Activated CD8-positive, alpha-beta T cell treated with anti-CD3 and anti-CD28 coated beads, Interleukin-2, amount 10 ng/mL, durations not matched to agents 7 days and 5 days (primary cell): ENCODE results near the gene PPP1R13B. TPM values are rescaled to one million over a fixed set of nuclear protein-coding genes. Genes with fewer than 3 reads are reported as not detected.

Source experiments
- ATAC-seq: fragments of 150-1000 bp; cut with Tn5 transposase; one replicate; pipeline ENCODE4 v1.10.0; 2021; ENCODE audit warnings: moderate library complexity
- CTCF ChIA-PET: fragments of 350-600 bp; sonication (Branson Sonifier 250); formaldehyde crosslinking; loops from one replicate; lab custom pipeline; 2021; ENCODE audit warnings: antibody characterized with exemption; lab: Charles Lee
- POLR2A ChIA-PET: fragments of 350-600 bp; sonication (Branson Sonifier 250); formaldehyde crosslinking; loops from one replicate; lab custom pipeline; 2021; ENCODE audit warnings: antibody characterized with exemption; lab: Charles Lee
- DNase-seq: peaks from one replicate; pipeline ENCODE4 v3.0.0-alpha.2; 2020
- H3K27ac Mint-ChIP-seq: one replicate; pipeline ENCODE4 v1.8.0; 2021; ENCODE audit warnings: mild to moderate bottlenecking, mixed read lengths
- H3K27me3 Mint-ChIP-seq: one replicate; pipeline ENCODE4 v1.8.0; 2021; ENCODE audit warnings: low read depth, mixed read lengths
- H3K36me3 Mint-ChIP-seq: one replicate; pipeline ENCODE4 v1.8.0; 2021; ENCODE audit warnings: low read depth, mixed read lengths
- H3K4me1 Mint-ChIP-seq: one replicate; pipeline ENCODE4 v1.8.0; 2021; ENCODE audit warnings: low read depth, mixed read lengths
- H3K4me3 Mint-ChIP-seq: one replicate; pipeline ENCODE4 v1.8.0; 2021; ENCODE audit warnings: mild to moderate bottlenecking, mixed read lengths
- H3K9me3 Mint-ChIP-seq: one replicate; pipeline ENCODE4 v1.8.0; 2022; ENCODE audit warnings: mixed read lengths; ENCODE audit not compliant: insufficient read depth
- total RNA-seq, 2 experiments: library from RNA; stranded (reverse); gene quantifications; one replicate each; pipeline ENCODE4 v1.2.3, GENCODE V29; 2021

Gene PPP1R13B
- total RNA-seq, 2 experiments from 2014 or later = 11.9 to 12.6 TPM

- Mint-ChIP-seq H3K4me3 (no peak overlapping the region), H3K27me3 (no peaks in the 10 kb centered on the region), H3K27ac (no peak overlapping the region), H3K9me3 (no peaks in the 10 kb centered on the region), H3K4me1 (no peaks in the 10 kb centered on the region), H3K36me3 (no peaks in the 10 kb centered on the region)
- DNase-seq (no peak), ATAC-seq (no peak)
- CTCF ChIA-PET = interaction anchor here (1.2 kb wide), 1 partner anchor 35 kb away, joined by 3 read pairs; no protein-coding TSS in a partner anchor
- POLR2A ChIA-PET = no interaction called here
These were observed 7.8 kb downstream of the PPP1R13B start for GRCh38 chr14:103839579-103839978.

- ATAC-seq (no peak), DNase-seq (no peak)
- Mint-ChIP-seq H3K27me3 (no peaks in the 10 kb centered on the region), H3K4me3 (no peak overlapping the region), H3K36me3 (no peaks in the 10 kb centered on the region), H3K9me3 (no peaks in the 10 kb centered on the region), H3K27ac (no peak overlapping the region), H3K4me1 (no peaks in the 10 kb centered on the region)
- POLR2A ChIA-PET = no interaction called here
- CTCF ChIA-PET = interaction anchor here (1.0 to 1.5 kb wide), 2 partner anchors 29 to 63 kb away, joined by 3 read pairs; no protein-coding TSS in a partner anchor
These were observed 9.3 kb downstream of the PPP1R13B start for GRCh38 chr14:103838117-103838516.

GRCh38 chr14:103836976-103837725 lies 10.2 kb downstream of the PPP1R13B start:
- POLR2A ChIA-PET = no interaction called here
- Mint-ChIP-seq H3K27me3 (no peaks in the 10 kb centered on the region), H3K36me3 (no peaks in the 10 kb centered on the region), H3K27ac (no peak overlapping the region), H3K9me3 (no peaks in the 10 kb centered on the region), H3K4me3 (no peak overlapping the region), H3K4me1 (no peaks in the 10 kb centered on the region)
- DNase-seq (no peak), ATAC-seq (no peak)
- CTCF ChIA-PET = interaction anchor here (1.0 kb wide), 1 partner anchor 64 kb away, joined by 3 read pairs; no protein-coding TSS in a partner anchor

GRCh38 chr14:103834956-103835355 lies 12.4 kb downstream of the PPP1R13B start:
- POLR2A ChIA-PET = no interaction called here

GRCh38 chr14:103833711-103834110 lies 13.7 kb downstream of the PPP1R13B start:
- H3K9me3 Mint-ChIP-seq = no peaks in the 10 kb centered on the region
- ATAC-seq (no peak), DNase-seq (no peak)
- no peak overlapping the region for H3K27ac Mint-ChIP-seq
- H3K4me1 Mint-ChIP-seq = no peaks in the 10 kb centered on the region
- H3K27me3 Mint-ChIP-seq = no peaks in the 10 kb centered on the region
- ChIA-PET CTCF (interaction anchor here (1.0 kb wide), 1 partner anchor 67 kb away, joined by 3 read pairs; no protein-coding TSS in a partner anchor), POLR2A (no interaction called here)
- no peak overlapping the region for H3K4me3 Mint-ChIP-seq
- no peaks in the 10 kb centered on the region for H3K36me3 Mint-ChIP-seq

More at GRCh38 chr14:103834956-103835355, 12.4 kb downstream of the PPP1R13B start:
- no peaks in the 10 kb centered on the region for H3K4me1 Mint-ChIP-seq
- DNase-seq (no peak), ATAC-seq (no peak)
- H3K36me3 Mint-ChIP-seq = no peaks in the 10 kb centered on the region
- H3K27ac Mint-ChIP-seq = no peak overlapping the region
- H3K9me3 Mint-ChIP-seq = no peaks in the 10 kb centered on the region
- H3K27me3 Mint-ChIP-seq = no peaks in the 10 kb centered on the region
- CTCF ChIA-PET = no interaction called here
- no peak overlapping the region for H3K4me3 Mint-ChIP-seq

GRCh38 chr14:103832046-103832445 lies 15.3 kb downstream of the PPP1R13B start:
- Mint-ChIP-seq H3K4me1 (no peaks in the 10 kb centered on the region), H3K36me3 (no peaks in the 10 kb centered on the region), H3K4me3 (no peak overlapping the region), H3K9me3 (no peaks in the 10 kb centered on the region), H3K27ac (no peak overlapping the region), H3K27me3 (no peaks in the 10 kb centered on the region)
- CTCF ChIA-PET = interaction anchor here (1.7 kb wide), 1 partner anchor 23 kb away, joined by 8 read pairs; no protein-coding TSS in a partner anchor
- POLR2A ChIA-PET = no interaction called here
- DNase-seq (no peak), ATAC-seq (no peak)

- Mint-ChIP-seq H3K36me3 (no peaks in the 10 kb centered on the region), H3K9me3 (no peaks in the 10 kb centered on the region), H3K4me1 (no peaks in the 10 kb centered on the region), H3K27me3 (no peaks in the 10 kb centered on the region), H3K4me3 (no peak overlapping the region), H3K27ac (no peak overlapping the region)
- POLR2A ChIA-PET = no interaction called here
- CTCF ChIA-PET = no interaction called here
- DNase-seq (no peak), ATAC-seq (no peak)
These were observed 16.7 kb downstream of the PPP1R13B start for GRCh38 chr14:103830511-103831270.

- no peaks in the 10 kb centered on the region for H3K36me3 Mint-ChIP-seq
- H3K4me1 Mint-ChIP-seq = no peaks in the 10 kb centered on the region
- H3K9me3 Mint-ChIP-seq = no peaks in the 10 kb centered on the region
- ATAC-seq (no peak), DNase-seq (no peak)
- H3K27me3 Mint-ChIP-seq = no peaks in the 10 kb centered on the region
- H3K4me3 Mint-ChIP-seq = no peak overlapping the region
- POLR2A ChIA-PET = no interaction called here
- no peak overlapping the region for H3K27ac Mint-ChIP-seq
- CTCF ChIA-PET = interaction anchor here (1.0 kb wide), 1 partner anchor 20 kb away, joined by 4 read pairs; no protein-coding TSS in a partner anchor
These were observed 18.9 kb downstream of the PPP1R13B start for GRCh38 chr14:103828315-103828967.

- Mint-ChIP-seq H3K4me3 (no peak overlapping the region), H3K27ac (no peak overlapping the region), H3K4me1 (peaks cover 3% of the 10 kb centered on the region), H3K9me3 (no peaks in the 10 kb centered on the region), H3K27me3 (no peaks in the 10 kb centered on the region), H3K36me3 (no peaks in the 10 kb centered on the region)
- DNase-seq (no peak), ATAC-seq (no peak)
- POLR2A ChIA-PET = no interaction called here
- CTCF ChIA-PET = interaction anchor here (1.0 to 3.6 kb wide), 3 partner anchors 16 to 85 kb away, joined by 3 to 15 read pairs (median 3); no protein-coding TSS in a partner anchor
These were observed 22.3 kb downstream of the PPP1R13B start for GRCh38 chr14:103825101-103825500.

GRCh38 chr14:103820908-103821307 lies 26.5 kb downstream of the PPP1R13B start:
- no peaks in the 10 kb centered on the region for H3K9me3 Mint-ChIP-seq
- no peaks in the 10 kb centered on the region for H3K27me3 Mint-ChIP-seq
- ATAC-seq (no peak), DNase-seq (no peak)
- ChIA-PET POLR2A (no interaction called here), CTCF (interaction anchor here (1.3 to 3.3 kb wide), 2 partner anchors 13 to 90 kb away, joined by 5 to 15 read pairs; no protein-coding TSS in a partner anchor)
- H3K4me3 Mint-ChIP-seq = no peak overlapping the region
- H3K27ac Mint-ChIP-seq = no peak overlapping the region
- peaks cover 13% of the 10 kb centered on the region for H3K4me1 Mint-ChIP-seq
- no peaks in the 10 kb centered on the region for H3K36me3 Mint-ChIP-seq

GRCh38 chr14:103820382-103820781 lies 27.0 kb downstream of the PPP1R13B start:
- ATAC-seq = no peak
- ChIA-PET CTCF (interaction anchor here (1.0 to 3.3 kb wide), 5 partner anchors 11 to 105 kb away, joined by 4 to 15 read pairs (median 5); partner anchors contain the start of genes XRCC3 and ZFYVE21), POLR2A (interaction anchor here (0.8 kb wide), 2 partner anchors 263 to 1165 kb away, joined by 3 to 6 read pairs; no protein-coding TSS in a partner anchor)
- peaks cover 13% of the 10 kb centered on the region for H3K4me1 Mint-ChIP-seq
- no peak for DNase-seq
- H3K36me3 Mint-ChIP-seq = no peaks in the 10 kb centered on the region
- H3K4me3 Mint-ChIP-seq = no peak overlapping the region
- no peak overlapping the region for H3K27ac Mint-ChIP-seq
- no peaks in the 10 kb centered on the region for H3K27me3 Mint-ChIP-seq
- H3K9me3 Mint-ChIP-seq = no peaks in the 10 kb centered on the region
